SU-DHL-6 (cell line): Measurements from ENCODE around the gene CNTNAP1.

Experiments
- H2AFZ ChIP-seq: fragments of 200-600 bp; sonication (generic); 2 replicates; pipeline ENCODE4 v1.6.1; 2014; ENCODE audit warnings: low read depth, mild to moderate bottlenecking, moderate library complexity, mixed read lengths, antibody characterized with exemption, low read length; ENCODE audit not compliant: severe bottlenecking
- H3F3A ChIP-seq: fragments of 200-600 bp; shearing (Covaris generic); 2 replicates; pipeline ENCODE4 v1.6.0; 2016; ENCODE audit warnings: antibody characterized with exemption, mild to moderate bottlenecking; ENCODE audit not compliant: insufficient read depth
- H3K27ac ChIP-seq: fragments of 200-600 bp; sonication (generic); 2 replicates; pipeline ENCODE4 v1.5.1; 2016; ENCODE audit warnings: low read depth, mild to moderate bottlenecking, low read length, moderate library complexity, mixed read lengths
- H3K27me3 ChIP-seq: fragments of 200-600 bp; sonication (generic), shearing (Covaris generic); 2 replicates; pipeline ENCODE4 v1.6.0; 2014; ENCODE audit warnings: mild to moderate bottlenecking, low read length
- H3K36me3 ChIP-seq: fragments of 200-600 bp; sonication (generic); 2 replicates; pipeline ENCODE4 v1.6.1; 2014; ENCODE audit warnings: mild to moderate bottlenecking, low read length, mixed read lengths
- H3K4me2 ChIP-seq: fragments of 300-600, 200-600 bp; shearing (Covaris generic), sonication (generic); 2 replicates; pipeline ENCODE4 v1.6.0; 2014; ENCODE audit warnings: low read length, low read depth, mild to moderate bottlenecking; ENCODE audit not compliant: poor library complexity, severe bottlenecking
- H3K4me3 ChIP-seq: fragments of 200-600 bp; sonication (generic); 2 replicates; pipeline ENCODE4 v1.5.1; 2014; ENCODE audit warnings: antibody characterized with exemption, low read length, mild to moderate bottlenecking, mixed read lengths; ENCODE audit not compliant: insufficient read depth, poor library complexity, severe bottlenecking
- H3K79me2 ChIP-seq: fragments of 200-600 bp; sonication (generic); 2 replicates; pipeline ENCODE4 v1.6.1; 2014; ENCODE audit warnings: mild to moderate bottlenecking, low read length, moderate library complexity; ENCODE audit not compliant: insufficient read depth
- H3K9ac ChIP-seq: fragments of 200-600 bp; sonication (generic); 2 replicates; pipeline ENCODE4 v1.7.0; 2014; ENCODE audit warnings: mild to moderate bottlenecking, low read length
- H3K9me2 ChIP-seq: fragments of 200-600 bp; sonication (generic); replicated peaks from 2 replicates; pipeline ENCODE4 v1.6.1; 2014; ENCODE audit warnings: low read length; ENCODE audit not compliant: insufficient read depth
- H3K9me3 ChIP-seq: fragments of 200-600 bp; sonication (generic); 2 replicates; pipeline ENCODE4 v1.6.1; 2014; ENCODE audit warnings: low read length, mixed read lengths; ENCODE audit not compliant: insufficient read depth
- H4K20me1 ChIP-seq: fragments of 200-600 bp; sonication (generic); 2 replicates; pipeline ENCODE4 v1.6.1; 2014; ENCODE audit warnings: low read depth, mild to moderate bottlenecking, antibody characterized with exemption, low read length, moderate library complexity, mixed read lengths
- EZH2phosphoT487 ChIP-seq: fragments of 200-600 bp; sonication (generic), shearing (Covaris generic); conservative IDR thresholded peaks from 2 replicates; pipeline ENCODE4 v1.6.1; 2018; ENCODE audit warnings: mild to moderate bottlenecking, antibody characterized with exemption, low read length, moderate library complexity, mixed read lengths
- TF ChIP-seq, protein P1 (sequence below): fragments of 200-600 bp; sonication (generic); IDR thresholded peaks from one replicate; pipeline ENCODE4 v1.5.1; 2017; ENCODE audit warnings: antibody characterized with exemption, mild to moderate bottlenecking, low read length, moderate library complexity; ENCODE audit not compliant: insufficient read depth, poor library complexity, severe bottlenecking

The CNTNAP1 gene

GRCh38 chr17:42675965-42676423 is 6.3 kb upstream of the CNTNAP1 start:
- Histone ChIP-seq H3K4me2 (peak overlapping the region; percentile 71), H3F3A (peaks cover 11% of the 10 kb centered on the region; the same call in 1 of the 2 replicates), H3K9ac (peak overlapping the region; percentile 73), H4K20me1 (no peaks in the 10 kb centered on the region), H3K36me3 (no peaks in the 10 kb centered on the region), H2AFZ (peak overlapping the region; percentile 69), H3K4me3 (peak overlapping the region; percentile 72), H3K27me3 (no peaks in the 10 kb centered on the region), H3K27ac (no peak overlapping the region), H3K79me2 (no peaks in the 10 kb centered on the region), H3K9me3 (no peaks in the 10 kb centered on the region), H3K9me2 (no peaks in the 10 kb centered on the region)
- TF ChIP-seq EZH2phosphoT487 = no peak
- TF ChIP-seq, protein P1, sequence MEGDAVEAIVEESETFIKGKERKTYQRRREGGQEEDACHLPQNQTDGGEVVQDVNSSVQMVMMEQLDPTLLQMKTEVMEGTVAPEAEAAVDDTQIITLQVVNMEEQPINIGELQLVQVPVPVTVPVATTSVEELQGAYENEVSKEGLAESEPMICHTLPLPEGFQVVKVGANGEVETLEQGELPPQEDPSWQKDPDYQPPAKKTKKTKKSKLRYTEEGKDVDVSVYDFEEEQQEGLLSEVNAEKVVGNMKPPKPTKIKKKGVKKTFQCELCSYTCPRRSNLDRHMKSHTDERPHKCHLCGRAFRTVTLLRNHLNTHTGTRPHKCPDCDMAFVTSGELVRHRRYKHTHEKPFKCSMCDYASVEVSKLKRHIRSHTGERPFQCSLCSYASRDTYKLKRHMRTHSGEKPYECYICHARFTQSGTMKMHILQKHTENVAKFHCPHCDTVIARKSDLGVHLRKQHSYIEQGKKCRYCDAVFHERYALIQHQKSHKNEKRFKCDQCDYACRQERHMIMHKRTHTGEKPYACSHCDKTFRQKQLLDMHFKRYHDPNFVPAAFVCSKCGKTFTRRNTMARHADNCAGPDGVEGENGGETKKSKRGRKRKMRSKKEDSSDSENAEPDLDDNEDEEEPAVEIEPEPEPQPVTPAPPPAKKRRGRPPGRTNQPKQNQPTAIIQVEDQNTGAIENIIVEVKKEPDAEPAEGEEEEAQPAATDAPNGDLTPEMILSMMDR = no peak

- Histone ChIP-seq H3K4me3 (peak within 1 kb of the TSS; percentile 72), H3K9ac (peak within 1 kb of the TSS; percentile 73), H3F3A (peaks cover 11% of the 10 kb centered on the region; the same call in 1 of the 2 replicates), H3K27ac (peak within 1 kb of the TSS; percentile 70), H3K27me3 (no peaks in the 10 kb centered on the region), H3K79me2 (no peaks in the 10 kb centered on the region), H3K9me2 (no peaks in the 10 kb centered on the region), H3K9me3 (no peaks in the 10 kb centered on the region), H3K36me3 (no peaks in the 10 kb centered on the region), H3K4me2 (peak within 1 kb of the TSS; percentile 82), H2AFZ (peak within 1 kb of the TSS; percentile 94), H4K20me1 (no peaks in the 10 kb centered on the region)
- TF ChIP-seq EZH2phosphoT487 = no peak
- TF ChIP-seq, protein P1 = no peak
Measured at GRCh38 chr17:42676424-42677011, 5.8 kb upstream of the CNTNAP1 start, which contains the start of gene PLEKHH3. TSS of gene PLEKHH3 (minus strand) at chr17:42676994. CDS start at chr17:42676563, 431 bp downstream.

DNA sequence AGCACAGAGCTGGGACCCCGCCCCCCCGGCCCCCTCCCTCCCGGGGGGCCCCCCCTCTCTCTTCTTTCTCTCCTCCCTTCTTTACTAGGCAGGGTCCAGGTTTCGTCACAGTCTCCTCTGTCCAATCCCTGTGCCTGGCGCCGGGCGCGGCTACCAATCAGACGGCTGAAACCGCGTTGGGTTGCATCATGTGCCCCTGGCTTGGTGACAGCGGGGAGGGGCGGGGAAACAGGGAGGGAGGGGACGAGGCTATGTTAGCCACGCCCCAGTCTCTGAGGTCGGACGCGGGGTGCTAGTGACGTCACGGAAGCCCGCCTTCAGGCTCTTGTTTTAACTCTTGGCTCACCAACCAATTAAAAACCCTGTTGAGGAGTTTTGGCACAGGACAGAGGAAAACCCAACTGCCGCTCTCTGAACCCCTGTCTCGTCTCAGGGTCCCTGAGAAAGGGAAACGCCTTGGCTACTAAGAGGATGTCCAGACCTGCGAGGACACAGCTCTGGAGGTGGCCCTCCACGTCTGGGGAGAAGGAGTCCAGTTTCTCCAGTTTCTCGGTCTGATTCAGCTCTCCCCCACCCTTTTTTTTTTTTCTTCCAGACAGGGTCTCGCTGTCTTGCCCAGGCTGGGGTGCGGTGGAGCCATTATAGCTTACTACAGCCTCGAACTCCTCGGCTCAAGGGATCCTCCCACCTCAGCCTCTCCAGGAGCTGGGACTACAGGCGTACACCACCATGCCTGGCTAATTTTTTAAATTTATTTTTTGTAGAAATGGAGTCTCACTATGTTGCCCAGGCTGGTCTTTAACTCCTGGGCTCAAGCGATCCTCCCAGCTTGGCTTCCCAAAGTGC is 5.1 kb upstream of the CNTNAP1 start:
- H3K9ac ChIP-seq = peak overlapping the region; percentile 73
- no peaks in the 10 kb centered on the region for H3K27me3 ChIP-seq
- TF ChIP-seq EZH2phosphoT487 = no peak
- TF ChIP-seq, protein P1 = no peak
- H3K9me2 ChIP-seq = no peaks in the 10 kb centered on the region
- H3K4me3 ChIP-seq = peak overlapping the region; percentile 72
- no peaks in the 10 kb centered on the region for H3K9me3 ChIP-seq
- peak overlapping the region; percentile 70 for H3K27ac ChIP-seq
- peak overlapping the region; percentile 94 for H2AFZ ChIP-seq
- H4K20me1 ChIP-seq = no peaks in the 10 kb centered on the region
- H3K36me3 ChIP-seq = no peaks in the 10 kb centered on the region
- no peaks in the 10 kb centered on the region for H3K79me2 ChIP-seq
- peaks cover 11% of the 10 kb centered on the region; the same call in 1 of the 2 replicates for H3F3A ChIP-seq
- H3K4me2 ChIP-seq = peak overlapping the region; percentile 82
